Measurements from ENCODE around the gene MVD.
"Not testable (repeated sequence)": the region's sequence is repeated elsewhere in the genome, so short reads cannot be mapped to it uniquely, and the experiment has no call there.

The MVD gene

GRCh38 chr16:88613293-88613692 is 49.6 kb downstream of the MVD start:
- Histone ChIP-seq H3K36me3 (ENCODE audit: control insufficient read depth, insufficient read depth, low read length) (peaks cover 26% of the 10 kb centered on the region), H3K27me3 (replicated peaks; ENCODE audit: control insufficient read depth, insufficient read depth, low read length) (no peaks in the 10 kb centered on the region), H3K4me3 (replicated peaks; ENCODE audit: low read depth, low read length) (no peak overlapping the region)
- no peak for DNase-seq (ENCODE audit: extremely low read depth, insufficient read length)
- no peak for TF ChIP-seq CTCF (IDR thresholded peaks at IDR 0.05; ENCODE audit: insufficient read depth, low read length, poor library complexity, severe bottlenecking)

GRCh38 chr16:88610909-88611812 is 51.7 kb downstream of the MVD start:
- Histone ChIP-seq H3K36me3 (ENCODE audit: control insufficient read depth, insufficient read depth, low read length) (peaks cover 28% of the 10 kb centered on the region), H3K27me3 (replicated peaks; ENCODE audit: control insufficient read depth, insufficient read depth, low read length) (no peaks in the 10 kb centered on the region), H3K4me3 (replicated peaks; ENCODE audit: low read depth, low read length) (no peak overlapping the region)
- TF ChIP-seq CTCF (IDR thresholded peaks at IDR 0.05; ENCODE audit: insufficient read depth, low read length, poor library complexity, severe bottlenecking), result no peak
- no peak for DNase-seq (ENCODE audit: extremely low read depth, insufficient read length)

GRCh38 chr16:88610080-88610479 is 52.8 kb downstream of the MVD start:
- Histone ChIP-seq H3K27me3 (replicated peaks; ENCODE audit: control insufficient read depth, insufficient read depth, low read length) (no peaks in the 10 kb centered on the region), H3K36me3 (ENCODE audit: control insufficient read depth, insufficient read depth, low read length) (peaks cover 33% of the 10 kb centered on the region), H3K4me3 (replicated peaks; ENCODE audit: low read depth, low read length) (no peak overlapping the region)
- no peak for TF ChIP-seq CTCF (IDR thresholded peaks at IDR 0.05; ENCODE audit: insufficient read depth, low read length, poor library complexity, severe bottlenecking)
- DNase-seq (ENCODE audit: extremely low read depth, insufficient read length), result no peak

GRCh38 chr16:88609426-88609825 is 53.5 kb downstream of the MVD start:
- H3K27me3 ChIP-seq (replicated peaks; ENCODE audit: control insufficient read depth, insufficient read depth, low read length); H3K4me3 ChIP-seq (replicated peaks; ENCODE audit: low read depth, low read length); DNase-seq (ENCODE audit: extremely low read depth, insufficient read length): not testable (repeated sequence)
- H3K36me3 ChIP-seq (ENCODE audit: control insufficient read depth, insufficient read depth, low read length), result peaks cover 31% of the 10 kb centered on the region

GRCh38 chr16:88608076-88608475 is 54.8 kb downstream of the MVD start:
- TF ChIP-seq CTCF (IDR thresholded peaks at IDR 0.05; ENCODE audit: insufficient read depth, low read length, poor library complexity, severe bottlenecking), result no peak
- H3K36me3 ChIP-seq (ENCODE audit: control insufficient read depth, insufficient read depth, low read length), result peaks cover 28% of the 10 kb centered on the region
- no peak overlapping the region for H3K4me3 ChIP-seq (replicated peaks; ENCODE audit: low read depth, low read length)
- no peak for DNase-seq (ENCODE audit: extremely low read depth, insufficient read length)
- H3K27me3 ChIP-seq (replicated peaks; ENCODE audit: control insufficient read depth, insufficient read depth, low read length), result no peaks in the 10 kb centered on the region

- DNase-seq (ENCODE audit: extremely low read depth, insufficient read length), result no peak
- no peak for TF ChIP-seq CTCF (IDR thresholded peaks at IDR 0.05; ENCODE audit: insufficient read depth, low read length, poor library complexity, severe bottlenecking)
- no peaks in the 10 kb centered on the region for H3K27me3 ChIP-seq (replicated peaks; ENCODE audit: control insufficient read depth, insufficient read depth, low read length)
- peaks cover 27% of the 10 kb centered on the region for H3K36me3 ChIP-seq (ENCODE audit: control insufficient read depth, insufficient read depth, low read length)
- H3K4me3 ChIP-seq (replicated peaks; ENCODE audit: low read depth, low read length), result no peak overlapping the region
Observed at GRCh38 chr16:88606148-88606757, 56.6 kb downstream of the MVD start.
